Endothelial cell of umbilical vein (primary cell): Measurements from ENCODE around the gene LTBP1.

ENCODE experiments used
- CTCF ChIP-seq, 2 donors: IDR thresholded peaks; 1 replicate in 1 of 2; 2 replicates in 1 of 2; pipeline ENCODE4 v1.5.1; 2011; ENCODE audit warnings: low read length in 2 of 2, mild to moderate bottlenecking in 2 of 2, moderate library complexity in 2 of 2, control low read depth in 1 of 2, inconsistent platforms in 1 of 2, low read depth in 1 of 2; ENCODE audit not compliant: insufficient read depth in 1 of 2; ENCODE audit errors: extremely low read depth in 1 of 2
- POLR2A ChIP-seq: IDR thresholded peaks from 2 replicates; pipeline ENCODE4 v1.6.1; 2012; ENCODE audit warnings: low read depth, mild to moderate bottlenecking, control low read depth, low read length

GRCh38 chr2:32930436-32930835 is 16.3 kb upstream of the LTBP1 start:
- TF ChIP-seq CTCF (IDR thresholded peaks at IDR 0.05; ENCODE audit: extremely low read depth in 1 of 2, insufficient read depth in 1 of 2, low read depth in 1 of 2, low read length in 2 of 2) = no peak
- TF ChIP-seq POLR2A = no peak
